T follicular helper cell (primary cell): Measurements from ENCODE around the gene MRPL49.

Experiments used
- DNase-seq: peaks from one replicate; pipeline ENCODE4 v3.0.0-alpha.2; 2020; ENCODE audit warnings: low read depth
- total RNA-seq, 2 experiments: gene quantifications; one replicate each; lab custom pipeline; 2026; lab: John Stamatoyannopoulos, UW

The MRPL49 gene
- 87.8 to 90.2 reads per million in 2 experiments for total RNA-seq

GRCh38 chr11:65121865-65122696 is at the start of gene MRPL49, which contains the start of gene FAU:
Gene MRPL49 (plus strand): TSS chr11:65122321. CDS start chr11:65122347, 26 bp downstream.
Gene FAU (minus strand): TSS chr11:65122134. CDS start chr11:65121813, 321 bp downstream.
- DNase-seq: peak; percentile 99

GRCh38 chr11:65072631-65072966 is 49.5 kb upstream of the MRPL49 start:
- DNase-seq: no peak

- no peak for DNase-seq
These were observed 44.7 kb upstream of the MRPL49 start for GRCh38 chr11:65077451-65077850.

GRCh38 chr11:65078151-65078550 is 44.0 kb upstream of the MRPL49 start:
- DNase-seq: peak; percentile 61

GRCh38 chr11:65078786-65079342 is 43.3 kb upstream of the MRPL49 start:
- no peak for DNase-seq

- DNase-seq: no peak
These were observed 38.8 kb upstream of the MRPL49 start for GRCh38 chr11:65083134-65083833.

GRCh38 chr11:65083834-65084597 is 38.1 kb upstream of the MRPL49 start, which contains the start of the genes CDCA5 and ZFPL1:
Gene CDCA5 (minus strand): TSS chr11:65084040. CDS start chr11:65083978, 62 bp downstream.
Gene ZFPL1 (plus strand): TSS chr11:65084222. CDS start chr11:65084699, 477 bp downstream.
- peak; percentile 92 for DNase-seq

- DNase-seq: no peak
These were observed 37.3 kb upstream of the MRPL49 start for GRCh38 chr11:65084598-65085375.

GRCh38 chr11:65085446-65085845 is 36.7 kb upstream of the MRPL49 start:
- DNase-seq: no peak

- no peak for DNase-seq
These were observed 35.3 kb upstream of the MRPL49 start for GRCh38 chr11:65086809-65087208.

- DNase-seq: no peak
These were observed 34.9 kb upstream of the MRPL49 start for GRCh38 chr11:65087216-65087615.

- no peak for DNase-seq
These were observed 34.3 kb upstream of the MRPL49 start for GRCh38 chr11:65087827-65088226.

GRCh38 chr11:65089621-65090020 is 32.5 kb upstream of the MRPL49 start:
- no peak for DNase-seq

GRCh38 chr11:65090628-65091027 is 31.5 kb upstream of the MRPL49 start:
- no peak for DNase-seq

GRCh38 chr11:65095427-65095826 is 26.7 kb upstream of the MRPL49 start:
- no peak for DNase-seq

GRCh38 chr11:65095974-65096806 is 25.9 kb upstream of the MRPL49 start, which contains the start of gene VPS51:
Gene VPS51 (plus strand): TSS chr11:65096214. CDS start chr11:65096251, 37 bp downstream.
- peak; percentile 80 for DNase-seq

GRCh38 chr11:65096926-65097325 is 25.2 kb upstream of the MRPL49 start:
- no peak for DNase-seq

GRCh38 chr11:65100674-65101350 is 21.3 kb upstream of the MRPL49 start:
- DNase-seq: no peak
